GM18951 (cell line): Measurements from ENCODE around the gene CABP4.
"Not testable (repeated sequence)": the region's sequence is repeated elsewhere in the genome, so short reads cannot be mapped to it uniquely, and the experiment has no call there.

Experiments
- POLR2A ChIP-seq: IDR thresholded peaks from 4 replicates; pipeline ENCODE4 v1.6.1; 2011; ENCODE audit warnings: mild to moderate bottlenecking; ENCODE audit not compliant: insufficient read length, insufficient read depth; ENCODE audit errors: extremely low read depth
- in situ Hi-C: fragments of 300-500 bp; cut with MboI; formaldehyde crosslinking; loops from one replicate; pipeline ENCODE4 v1.12.0; 2022; ENCODE audit warnings: low sequenced_read_pairs, mixed read lengths, inconsistent platforms; ENCODE audit not compliant: unreplicated experiment

CABP4 gene

GRCh38 chr11:67472882-67473281, 17.7 kb downstream of the CABP4 start:
- TF ChIP-seq POLR2A: no peak
- in situ Hi-C loops: no loop called here

- in situ Hi-C loops: not testable (repeated sequence)
Observed at GRCh38 chr11:67476692-67477091, 21.5 kb downstream of the CABP4 start.

- in situ Hi-C loops: not testable (repeated sequence)
Observed at GRCh38 chr11:67477344-67478050, 22.3 kb downstream of the CABP4 start.

- no peak for TF ChIP-seq POLR2A
- in situ Hi-C loops: no loop called here
Observed at GRCh38 chr11:67482275-67482826, 27.2 kb downstream of the CABP4 start.

GRCh38 chr11:67482827-67483798, 28.0 kb downstream of the CABP4 start, which contains the start of gene AIP:
Gene AIP, plus strand, starts transcription at chr11:67483026. Its CDS starts 133 bp downstream, at chr11:67483159.
- TF ChIP-seq POLR2A: peak; percentile 85

GRCh38 chr11:67483831-67484665, 28.9 kb downstream of the CABP4 start:
- in situ Hi-C loops: no loop called here
- no peak for TF ChIP-seq POLR2A

More at GRCh38 chr11:67482827-67483798, 28.0 kb downstream of the CABP4 start, which contains the start of gene AIP:
- in situ Hi-C loops: no loop called here

GRCh38 chr11:67484847-67485311, 29.7 kb downstream of the CABP4 start:
- TF ChIP-seq POLR2A: peak; percentile 48
- in situ Hi-C loops: no loop called here

- in situ Hi-C loops: not testable (repeated sequence)
- peak; percentile 59 for TF ChIP-seq POLR2A
Observed at GRCh38 chr11:67485873-67486361, 30.8 kb downstream of the CABP4 start.

- in situ Hi-C loops: no loop called here
Observed at GRCh38 chr11:67486481-67487195, 31.5 kb downstream of the CABP4 start.

GRCh38 chr11:67489203-67489884, 34.2 kb downstream of the CABP4 start:
- TF ChIP-seq POLR2A: no peak
- in situ Hi-C loops: no loop called here

More at GRCh38 chr11:67486481-67487195, 31.5 kb downstream of the CABP4 start:
- no peak for TF ChIP-seq POLR2A
